Loucy (cell line): ENCODE results near the gene BNIP3.

ENCODE experiments used
- CTCF ChIP-seq: fragments of 200-600 bp; sonication (generic); conservative IDR thresholded peaks from 2 replicates; pipeline ENCODE4 v1.5.1; 2014; ENCODE audit warnings: mild to moderate bottlenecking, antibody characterized with exemption, low read length
- EZH2phosphoT487 ChIP-seq: fragments of 200-600 bp; IDR thresholded peaks from 2 replicates; pipeline ENCODE4 v1.6.1; 2018; ENCODE audit warnings: antibody characterized with exemption, mild to moderate bottlenecking, moderate library complexity, borderline replicate concordance

GRCh38 chr10:131980321-131980720, 1.4 kb downstream of the BNIP3 start:
- TF ChIP-seq CTCF (no peak), EZH2phosphoT487 (no peak)
